ENCODE measurements around the gene CLEC3B. TPM values are rescaled to one million over a fixed set of nuclear protein-coding genes. Genes with fewer than 3 reads are reported as not detected.

Gene CLEC3B
- total and polyA plus RNA-seq, 11 donors = 34.8 to 205 (median 73.6) TPM

- intact Hi-C loops (cut with DNase I) = no loop called here
- Histone ChIP-seq H3K9me3 (peaks cover 0 to 9% (median 0%) of the 10 kb centered on the region in 12 donors), H3K4me1 (peaks cover 8 to 73% (median 40%) of the 10 kb centered on the region in 12 donors), H3K36me3 (peaks cover 0 to 53% (median 27%) of the 10 kb centered on the region in 9 donors), H3K4me3 (no peak overlapping the region), H3K27me3 (no peaks in the 10 kb centered on the region), H3K27ac (peak overlapping the region in 5 of 12 donors; percentile 16 to 46 (median 36))
- no peak for ATAC-seq
- 62 to 90% (median 83%) methylated on average over 5 to 8 of the region's 8 CpGs for WGBS, 4 donors
- DNase-seq = no peak
- TF ChIP-seq, protein P1, sequence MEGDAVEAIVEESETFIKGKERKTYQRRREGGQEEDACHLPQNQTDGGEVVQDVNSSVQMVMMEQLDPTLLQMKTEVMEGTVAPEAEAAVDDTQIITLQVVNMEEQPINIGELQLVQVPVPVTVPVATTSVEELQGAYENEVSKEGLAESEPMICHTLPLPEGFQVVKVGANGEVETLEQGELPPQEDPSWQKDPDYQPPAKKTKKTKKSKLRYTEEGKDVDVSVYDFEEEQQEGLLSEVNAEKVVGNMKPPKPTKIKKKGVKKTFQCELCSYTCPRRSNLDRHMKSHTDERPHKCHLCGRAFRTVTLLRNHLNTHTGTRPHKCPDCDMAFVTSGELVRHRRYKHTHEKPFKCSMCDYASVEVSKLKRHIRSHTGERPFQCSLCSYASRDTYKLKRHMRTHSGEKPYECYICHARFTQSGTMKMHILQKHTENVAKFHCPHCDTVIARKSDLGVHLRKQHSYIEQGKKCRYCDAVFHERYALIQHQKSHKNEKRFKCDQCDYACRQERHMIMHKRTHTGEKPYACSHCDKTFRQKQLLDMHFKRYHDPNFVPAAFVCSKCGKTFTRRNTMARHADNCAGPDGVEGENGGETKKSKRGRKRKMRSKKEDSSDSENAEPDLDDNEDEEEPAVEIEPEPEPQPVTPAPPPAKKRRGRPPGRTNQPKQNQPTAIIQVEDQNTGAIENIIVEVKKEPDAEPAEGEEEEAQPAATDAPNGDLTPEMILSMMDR (IDR thresholded peaks at IDR 0.05) = no peak
- TF ChIP-seq POLR2A (IDR thresholded peaks at IDR 0.05) = no peak
Observed at GRCh38 chr3:45007091-45007490, 19.0 kb upstream of the CLEC3B start.

DNA sequence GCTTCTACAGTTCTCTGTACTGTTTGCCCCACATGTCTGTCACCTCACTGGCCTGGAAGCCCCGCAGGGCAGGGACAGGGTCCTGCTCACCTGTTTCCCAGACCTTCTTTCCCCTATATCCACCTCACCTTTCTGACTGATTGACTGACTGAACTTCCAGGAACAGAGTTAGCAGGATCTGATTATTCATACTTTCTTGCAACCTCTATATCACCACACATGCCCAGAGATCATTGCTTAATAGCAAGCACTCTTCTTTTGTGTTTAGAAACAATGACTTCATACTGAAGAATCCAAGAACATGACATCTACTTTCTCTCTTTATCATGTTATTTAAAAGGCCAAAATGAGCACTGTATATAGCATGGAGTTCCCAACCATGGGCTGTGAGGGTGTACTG lies 18.0 kb upstream of the CLEC3B start:
- Histone ChIP-seq H3K9me3 (peaks cover 0 to 9% (median 0%) of the 10 kb centered on the region in 12 donors), H3K4me3 (no peak overlapping the region), H3K27ac (peak overlapping the region in 5 of 12 donors; percentile 26 to 87 (median 42)), H3K4me1 (peaks cover 14 to 73% (median 39%) of the 10 kb centered on the region in 12 donors), H3K36me3 (peaks cover 0 to 48% (median 20%) of the 10 kb centered on the region in 9 donors), H3K27me3 (no peaks in the 10 kb centered on the region)
- ATAC-seq (no peak), DNase-seq (no peak)
- TF ChIP-seq POLR2A (IDR thresholded peaks at IDR 0.05) = no peak
- TF ChIP-seq, protein P1 (IDR thresholded peaks at IDR 0.05) = no peak
- 96 to 100% (median 99%) methylated on average over 1 of the region's 1 CpG for WGBS, 4 donors
- intact Hi-C loops (cut with DNase I) = no loop called here

- H3K4me1 ChIP-seq = peaks cover 17 to 75% (median 33%) of the 10 kb centered on the region in 12 donors
- H3K9me3 ChIP-seq = peaks cover 0 to 4% (median 0%) of the 10 kb centered on the region in 12 donors
- H3K27ac ChIP-seq = peak overlapping the region in 8 of 12 donors; percentile 80 to 97 (median 86)
- H3K27me3 ChIP-seq = no peaks in the 10 kb centered on the region
- no peak for TF ChIP-seq POLR2A (IDR thresholded peaks at IDR 0.05)
- TF ChIP-seq, protein P1 (IDR thresholded peaks at IDR 0.05) = no peak
- DNase-seq (no peak), ATAC-seq (no peak)
- H3K4me3 ChIP-seq = no peak overlapping the region
- WGBS, 4 donors = 92 to 100% (median 98%) methylated on average over 1 of the region's 1 CpG
- H3K36me3 ChIP-seq = peaks cover 0 to 40% (median 20%) of the 10 kb centered on the region in 9 donors
- intact Hi-C loops (cut with DNase I) = loop anchor here in 1 of 10 donors (2.0 kb wide), 1 partner anchor 17 kb away; the partner anchor contains the start of gene CLEC3B
Observed at GRCh38 chr3:45009868-45010267, 16.2 kb upstream of the CLEC3B start.

- no peak for DNase-seq
- peak overlapping the region; percentile 80 to 97 (median 87) for H3K27ac ChIP-seq
- no peaks in the 10 kb centered on the region for H3K27me3 ChIP-seq
- no peak overlapping the region for H3K4me3 ChIP-seq
- TF ChIP-seq POLR2A (IDR thresholded peaks at IDR 0.05) = no peak
- TF ChIP-seq, protein P1 (IDR thresholded peaks at IDR 0.05) = no peak
- no peaks in the 10 kb centered on the region for H3K9me3 ChIP-seq
- WGBS, 4 donors = 55 to 68% (median 57%) methylated on average over 3 of the region's 3 CpGs
- H3K4me1 ChIP-seq = peaks cover 17 to 80% (median 34%) of the 10 kb centered on the region in 12 donors
- ATAC-seq = peak in 2 of 4 donors; percentile 26 to 30
- intact Hi-C loops (cut with DNase I) = loop anchor here in 1 of 10 donors (2.0 kb wide), 1 partner anchor 16 kb away; the partner anchor contains the start of gene CLEC3B
- peaks cover 0 to 30% (median 14%) of the 10 kb centered on the region in 9 donors for H3K36me3 ChIP-seq
Observed at GRCh38 chr3:45010811-45011333, 15.2 kb upstream of the CLEC3B start.
